ELF-1 (cell line): Measurements from ENCODE around the gene ATP11C.
"Not testable (repeated sequence)": the region's sequence is repeated elsewhere in the genome, so short reads cannot be mapped to it uniquely, and the experiment has no call there.

ENCODE experiments used
- DNase-seq: peaks from one replicate; pipeline ENCODE4 v3.0.0-alpha.2; 2016; ENCODE audit warnings: low read depth, low spot score

The ATP11C gene

DNA sequence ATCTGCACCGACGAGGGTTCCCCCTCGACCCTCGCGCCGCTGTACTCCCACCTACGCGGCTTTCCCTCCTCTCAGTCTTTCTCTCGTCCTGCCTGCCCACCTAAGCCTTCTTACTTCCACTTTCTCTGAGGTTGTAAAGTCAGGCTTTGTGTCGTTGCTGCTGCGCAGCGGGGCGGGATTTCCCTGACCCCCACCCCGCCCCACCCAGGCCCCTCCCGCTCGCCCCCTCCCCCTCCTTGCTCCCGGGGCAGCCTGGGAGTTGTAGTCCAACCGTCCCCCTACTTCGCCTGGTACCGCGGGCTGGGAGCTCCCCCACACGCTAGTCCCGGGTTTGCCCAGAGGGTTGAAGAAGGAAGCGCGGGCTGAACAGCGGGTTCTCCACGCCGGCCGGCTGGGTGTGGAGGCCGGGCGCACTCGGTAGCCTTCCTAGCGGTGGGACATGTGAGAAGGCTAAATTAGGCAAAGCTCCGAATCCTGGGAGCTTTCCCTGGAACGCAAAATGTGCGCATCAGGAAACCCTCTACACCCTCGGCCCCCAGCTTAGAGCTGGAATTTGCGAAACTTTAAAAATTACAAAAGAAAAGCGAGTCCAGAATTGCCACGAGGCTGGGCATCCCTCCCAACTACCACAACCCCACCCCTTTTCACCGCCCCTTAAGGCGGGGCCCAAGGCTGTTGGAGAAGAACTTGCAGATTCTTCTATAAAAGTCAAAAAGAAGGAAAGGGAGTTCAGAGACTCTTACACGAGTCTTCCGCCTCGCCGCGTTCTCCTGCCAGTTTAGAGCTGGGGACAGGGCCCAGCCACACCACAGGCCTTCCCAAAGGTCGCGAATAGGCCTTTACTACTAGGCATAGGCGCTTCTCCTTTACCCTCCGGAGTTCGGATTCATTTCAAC lies at the start of gene ATP11C:
TSS of gene ATP11C (minus strand) at position 153 of the 896 bp plus-strand sequence. CDS start 1,011 bp downstream, outside the sequence.
- DNase-seq = peak; percentile 90

DNA sequence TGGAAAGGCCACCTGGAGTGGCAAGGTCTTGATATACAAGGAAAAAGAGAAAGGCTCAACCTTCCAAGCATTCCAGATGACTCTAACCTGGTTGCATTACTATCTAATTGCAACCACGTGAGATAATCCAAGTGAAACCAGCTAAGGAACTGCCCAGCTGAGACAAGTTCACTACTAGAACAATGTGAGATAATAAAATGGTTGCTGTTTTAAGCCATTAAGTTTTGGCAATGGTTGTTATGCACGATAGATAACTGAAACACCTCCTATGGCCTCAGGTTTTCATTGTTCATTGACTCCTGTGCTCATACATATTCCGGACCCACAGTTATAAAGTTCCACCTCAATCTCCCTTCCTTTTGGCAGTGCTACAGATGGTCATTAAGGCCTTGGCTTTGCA lies 41.6 kb upstream of the ATP11C start:
- DNase-seq = no peak

- no peak for DNase-seq
Measured at GRCh38 chrX:139972629-139973624, 40.1 kb upstream of the ATP11C start.

DNA sequence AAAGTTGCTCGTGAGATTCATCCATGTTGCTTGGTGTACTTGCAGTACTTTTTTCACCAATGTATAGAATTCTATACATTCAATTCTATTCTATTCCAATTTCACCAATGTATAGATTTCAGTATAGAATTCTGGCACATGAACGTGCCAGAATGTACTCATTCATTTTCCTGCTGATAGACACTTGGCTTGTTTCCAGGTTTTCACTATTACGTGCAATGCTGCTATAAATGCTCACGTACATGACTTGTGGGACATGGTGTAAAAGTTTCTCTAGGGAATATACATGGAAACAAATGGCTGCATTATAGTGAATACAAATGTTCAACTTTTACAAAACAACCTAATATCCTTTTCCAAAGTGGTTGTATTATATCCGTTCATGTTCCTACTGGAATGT lies 39.3 kb upstream of the ATP11C start:
- no peak for DNase-seq

DNA sequence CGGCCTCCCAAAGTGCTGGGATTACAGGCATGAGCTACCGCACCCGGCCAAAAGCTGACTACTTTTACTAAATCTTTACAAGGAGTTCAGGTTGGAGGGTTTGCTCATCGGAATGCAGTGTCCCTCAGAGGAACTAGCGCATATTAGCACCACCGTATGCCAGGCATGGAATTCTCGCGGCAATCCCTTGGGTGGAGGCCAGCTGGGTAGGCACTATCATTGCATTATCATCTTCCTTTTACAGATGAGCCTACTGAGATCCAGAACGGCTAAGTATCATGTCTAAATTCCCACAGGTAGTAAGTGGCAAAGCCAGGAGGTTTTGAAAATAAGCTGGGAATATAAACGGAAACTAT lies 38.5 kb upstream of the ATP11C start:
- peak; percentile 30 for DNase-seq

GRCh38 chrX:139969286-139969685 lies 36.4 kb upstream of the ATP11C start:
- no peak for DNase-seq

- no peak for DNase-seq
Measured at GRCh38 chrX:139967750-139968149, 34.9 kb upstream of the ATP11C start.

GRCh38 chrX:139967300-139967699 lies 34.4 kb upstream of the ATP11C start:
- peak; percentile 32 for DNase-seq

DNA sequence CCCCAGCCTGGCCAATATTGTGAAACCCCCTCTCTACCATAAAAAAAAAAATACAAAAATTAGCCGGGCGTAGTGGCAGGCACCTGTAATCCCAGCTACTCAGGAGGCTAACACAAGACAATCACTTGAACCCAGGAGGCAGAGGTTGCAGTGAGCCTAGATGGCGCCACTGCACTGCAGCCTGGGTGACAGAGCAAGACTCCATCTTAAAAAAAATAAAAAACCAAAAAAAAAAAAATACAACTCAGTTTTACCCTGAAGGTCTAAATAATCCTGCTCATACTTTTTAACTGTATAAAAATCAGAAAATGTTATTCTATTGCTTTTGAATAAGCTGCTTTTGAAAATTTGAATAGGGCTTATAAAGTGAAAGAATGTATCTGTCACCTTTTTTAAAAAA lies 33.3 kb upstream of the ATP11C start:
- DNase-seq = peak; percentile 51

DNA sequence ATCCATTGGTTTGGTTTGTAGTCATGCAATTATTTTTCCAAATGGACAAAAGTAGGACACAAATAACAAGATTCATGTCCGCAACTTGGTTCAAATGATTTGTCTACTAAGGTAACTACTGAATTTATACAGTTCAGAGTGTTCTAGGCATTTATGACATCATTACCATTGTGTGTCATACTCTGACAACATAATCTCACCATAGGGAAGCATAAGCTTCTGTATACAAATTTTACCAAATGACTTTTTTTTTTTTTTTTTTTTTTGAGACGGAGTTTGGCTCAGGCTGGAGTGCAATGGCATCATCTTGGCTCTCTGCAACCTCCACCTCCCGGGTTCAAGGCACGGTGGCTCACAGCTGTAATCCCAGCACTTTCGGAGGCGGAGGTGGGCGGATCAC lies 32.6 kb upstream of the ATP11C start, which contains the start of gene CXorf66:
TSS of gene CXorf66 (minus strand) at position 101 of the 400 bp plus-strand sequence. CDS start at position 76, 25 bp downstream.
- DNase-seq = no peak

- not testable (repeated sequence) for DNase-seq
Measured at GRCh38 chrX:139961091-139961490, 28.2 kb upstream of the ATP11C start.

DNA sequence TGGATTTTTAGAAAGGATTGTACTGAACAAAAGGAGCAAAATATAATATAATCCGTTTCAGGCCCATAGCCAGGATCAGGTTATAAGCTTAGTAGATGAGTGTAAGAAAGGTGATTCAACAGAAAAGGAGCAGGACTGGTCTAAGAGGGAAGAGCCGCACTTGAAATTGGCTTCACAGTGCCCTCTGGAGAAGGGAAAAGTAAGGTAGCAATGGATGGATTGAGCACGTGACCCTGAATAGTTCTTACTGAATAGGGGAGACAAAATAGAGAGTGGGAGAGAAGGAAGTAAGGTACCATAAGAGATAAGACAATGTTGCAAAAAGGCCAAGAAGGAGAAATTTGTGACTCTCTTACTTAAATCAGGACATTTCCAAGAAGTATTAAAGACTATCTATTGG lies 16.9 kb upstream of the ATP11C start:
- no peak for DNase-seq

GRCh38 chrX:139945075-139945474 lies 12.2 kb upstream of the ATP11C start:
- no peak for DNase-seq

- DNase-seq = peak; percentile 48
Measured at GRCh38 chrX:139936259-139936658, 3.4 kb upstream of the ATP11C start.

DNA sequence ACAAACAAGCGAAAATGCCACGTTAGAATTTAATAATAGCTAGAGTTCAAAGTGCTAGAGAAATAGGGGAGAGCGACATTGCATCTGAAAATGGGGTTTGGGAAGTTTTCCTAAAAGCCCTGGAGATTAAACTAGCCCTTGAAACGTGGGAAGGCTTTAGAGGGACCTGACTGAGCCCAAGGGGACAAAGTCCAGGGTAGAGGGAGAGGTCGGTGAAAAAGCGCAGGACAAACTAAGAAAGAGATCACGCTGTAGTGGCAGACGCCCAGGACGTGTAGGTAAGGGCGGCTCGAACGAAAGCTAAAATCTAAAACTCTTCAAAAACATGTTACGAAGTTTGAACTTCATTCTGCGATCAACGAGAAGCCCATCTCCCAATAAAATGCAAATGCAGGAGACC lies 1.1 kb upstream of the ATP11C start:
- DNase-seq = peak; percentile 18

GRCh38 chrX:139932073-139932900 lies 566 bp downstream of the ATP11C start:
- peak; percentile 84 for DNase-seq

DNA sequence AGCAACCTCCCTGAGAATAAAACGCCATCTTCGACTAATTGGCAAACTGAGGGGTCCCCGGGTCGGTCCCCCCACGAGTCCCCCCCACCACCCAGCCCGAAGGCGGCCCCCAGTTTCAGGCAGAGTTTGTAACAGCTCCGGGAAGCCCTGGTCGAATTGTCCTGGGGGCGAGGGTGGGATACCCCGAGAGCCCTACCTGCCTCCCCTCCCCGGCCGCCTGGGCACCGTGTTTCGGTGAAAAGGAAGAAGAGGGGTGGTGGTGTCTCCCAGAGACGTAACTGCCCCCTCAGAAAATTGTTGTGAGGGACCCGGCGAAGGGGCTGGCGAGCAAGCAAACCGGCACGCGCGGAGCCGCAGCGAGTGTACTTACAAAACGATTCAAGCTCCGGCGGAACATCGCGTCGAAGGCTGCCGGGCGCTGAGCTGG lies 1.2 kb downstream of the ATP11C start:
- DNase-seq = peak; percentile 44

DNA sequence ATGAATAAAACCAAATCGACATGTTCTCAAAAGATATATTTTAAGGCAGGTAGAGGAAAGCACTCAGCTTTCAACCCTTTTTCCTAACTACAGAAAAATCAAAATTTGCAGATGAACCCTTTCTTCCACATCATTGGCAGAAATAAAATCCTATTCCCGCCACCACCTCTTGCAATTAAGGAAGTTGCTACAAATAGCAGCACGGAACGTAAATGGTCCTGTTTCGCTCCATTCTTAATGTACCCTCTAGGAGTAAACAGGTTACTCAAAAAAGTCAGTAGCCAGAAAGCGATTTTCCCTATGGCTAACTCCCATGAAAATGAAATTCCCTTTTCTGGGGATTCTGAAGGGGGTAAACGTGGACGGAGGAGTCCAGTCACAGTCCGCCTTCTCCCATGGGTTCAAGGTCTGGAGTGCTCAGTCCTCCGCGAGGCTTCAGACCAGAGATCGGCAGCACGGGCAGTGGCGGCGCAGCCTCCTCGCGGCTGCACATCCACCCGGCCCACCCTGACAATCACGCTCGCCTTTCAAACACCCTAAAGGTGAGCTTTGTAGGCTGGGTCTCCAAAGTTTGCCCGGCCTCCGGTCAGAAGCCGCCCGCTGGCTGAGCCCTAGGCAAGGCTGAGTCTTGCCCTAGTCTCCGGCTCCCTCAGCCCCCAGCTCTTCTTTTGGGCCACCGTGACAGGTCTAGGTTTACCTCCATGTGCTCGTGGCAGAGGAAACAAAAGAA lies 1.8 kb downstream of the ATP11C start:
- peak; percentile 63 for DNase-seq

GRCh38 chrX:139930401-139930800 lies 2.5 kb downstream of the ATP11C start:
- no peak for DNase-seq

DNA sequence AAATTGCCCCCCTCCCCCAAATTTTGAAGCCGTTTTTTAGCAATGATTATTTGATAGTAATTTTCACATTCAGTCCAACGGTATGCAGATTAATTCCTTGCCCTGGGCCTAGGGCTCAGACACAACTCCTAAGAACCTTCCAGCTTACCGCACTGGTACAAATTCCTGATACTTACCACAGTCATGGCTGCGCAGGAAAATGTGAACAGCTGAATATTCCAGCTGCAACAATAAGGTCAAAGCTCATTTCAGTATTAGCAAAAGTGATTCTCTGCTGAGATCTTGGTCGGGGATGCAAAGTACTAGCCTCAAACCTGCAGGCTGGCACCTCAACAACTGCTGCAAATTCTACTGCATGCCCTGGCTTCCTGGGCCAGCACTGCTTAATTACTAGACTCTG lies 3.0 kb downstream of the ATP11C start:
- DNase-seq = peak; percentile 16

DNA sequence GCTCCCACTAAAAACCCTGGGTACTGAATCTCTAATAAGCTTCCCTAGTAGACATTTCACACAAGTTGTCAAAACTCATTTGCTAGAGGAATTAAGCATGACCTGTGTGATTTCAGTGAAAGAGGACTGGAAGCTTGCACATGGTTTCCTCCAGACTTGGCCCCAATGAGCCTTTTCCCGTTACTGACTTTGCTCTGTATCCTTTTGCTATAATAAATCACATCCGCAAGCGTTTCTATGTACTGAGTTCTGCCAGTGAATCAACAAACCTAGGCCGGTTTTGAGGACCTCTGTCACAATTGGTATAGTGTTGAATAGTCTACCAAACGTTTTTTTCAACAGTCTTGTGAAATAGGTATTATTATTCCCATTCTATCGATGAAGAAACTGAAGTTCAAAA lies 8.2 kb downstream of the ATP11C start:
- DNase-seq = no peak
